ENCODE measurements around the gene PCF11.
"Not testable (repeated sequence)": the region's sequence is repeated elsewhere in the genome, so short reads cannot be mapped to it uniquely, and the experiment has no call there.

The PCF11 gene

DNA sequence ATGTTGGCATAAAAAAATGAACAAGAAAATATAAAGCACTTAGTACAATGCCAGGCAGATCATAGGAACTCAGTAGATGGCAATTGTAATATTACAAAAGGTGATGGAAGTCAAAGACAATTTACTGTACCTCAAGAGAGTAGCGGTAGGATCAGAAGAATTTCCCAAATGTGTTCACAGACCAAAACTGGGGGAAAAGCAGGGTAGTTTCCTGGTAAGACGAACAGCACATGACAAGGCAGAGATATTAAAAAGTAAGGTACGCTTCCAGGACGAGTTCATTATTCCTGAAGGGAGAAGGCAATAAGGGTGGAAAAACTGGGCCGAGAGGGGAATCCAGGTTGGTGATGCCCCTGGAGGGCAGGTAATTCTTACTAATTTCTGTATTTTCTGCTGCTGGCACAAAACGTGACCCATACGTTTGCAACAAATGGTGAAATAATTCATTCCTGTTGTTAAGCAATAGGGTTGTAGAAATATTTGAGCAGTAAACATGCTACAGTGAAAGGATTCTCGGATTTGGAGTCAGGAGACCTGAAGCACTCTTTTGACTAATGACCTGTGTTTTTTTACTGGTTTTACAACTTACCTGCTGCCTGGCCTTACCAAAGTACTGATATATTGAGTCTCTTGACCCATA lies 35.8 kb downstream of the PCF11 start:
- in situ Hi-C loops (cut with MboI; ENCODE audit: low sequenced_read_pairs): no loop called here

DNA sequence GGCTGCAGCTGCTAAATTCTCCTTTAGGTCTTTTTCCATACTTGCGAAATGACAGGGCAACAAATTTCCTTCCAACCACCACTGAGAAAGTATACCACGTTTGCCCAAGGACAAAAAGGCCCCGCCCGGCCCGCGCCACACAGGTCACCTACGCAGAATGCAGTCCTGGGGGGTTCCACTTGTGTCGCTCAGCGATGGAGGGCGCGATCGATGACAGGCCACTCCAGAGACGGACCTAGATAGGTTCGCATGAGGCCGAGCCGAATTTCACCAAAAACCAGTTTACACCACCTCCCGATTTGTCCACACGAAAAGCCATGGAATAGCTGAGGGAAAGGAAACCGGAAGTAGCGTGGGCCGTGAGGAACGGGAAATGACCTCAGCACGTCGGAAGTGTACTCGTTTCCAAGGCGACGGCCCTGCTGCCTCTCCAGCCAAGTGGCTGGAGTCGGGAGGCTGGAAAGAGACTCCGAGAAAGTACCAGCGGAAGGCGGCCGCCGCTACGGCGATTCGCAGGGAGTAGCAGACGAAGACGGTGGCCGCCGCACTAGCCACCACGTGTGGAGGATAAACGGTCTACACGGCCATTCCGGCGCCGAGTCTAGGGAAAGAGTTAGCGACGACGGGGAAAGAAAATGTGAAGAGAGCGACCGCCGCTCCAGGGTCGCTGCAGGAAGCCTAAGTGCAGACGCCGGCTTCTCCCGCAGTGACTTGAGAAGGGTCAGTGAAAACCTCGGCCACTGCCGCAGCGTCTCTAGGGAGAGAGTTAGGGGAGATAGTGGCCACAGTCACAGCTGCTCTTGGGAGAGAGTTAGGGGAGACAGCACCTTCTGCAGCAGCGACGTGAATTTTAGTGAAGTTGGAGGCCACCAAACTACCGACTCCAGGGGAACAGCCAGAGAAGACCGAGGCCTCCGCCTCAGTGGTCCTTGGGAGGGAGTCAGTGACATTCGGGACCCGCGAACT lies 36.7 kb downstream of the PCF11 start, which contains the start of gene ANKRD42:
Gene ANKRD42, plus strand, starts transcription at position 398 of the 966 bp plus-strand sequence. CDS start 959 bp downstream, outside the sequence.
- in situ Hi-C loops (cut with MboI; ENCODE audit: low sequenced_read_pairs): no loop called here

DNA sequence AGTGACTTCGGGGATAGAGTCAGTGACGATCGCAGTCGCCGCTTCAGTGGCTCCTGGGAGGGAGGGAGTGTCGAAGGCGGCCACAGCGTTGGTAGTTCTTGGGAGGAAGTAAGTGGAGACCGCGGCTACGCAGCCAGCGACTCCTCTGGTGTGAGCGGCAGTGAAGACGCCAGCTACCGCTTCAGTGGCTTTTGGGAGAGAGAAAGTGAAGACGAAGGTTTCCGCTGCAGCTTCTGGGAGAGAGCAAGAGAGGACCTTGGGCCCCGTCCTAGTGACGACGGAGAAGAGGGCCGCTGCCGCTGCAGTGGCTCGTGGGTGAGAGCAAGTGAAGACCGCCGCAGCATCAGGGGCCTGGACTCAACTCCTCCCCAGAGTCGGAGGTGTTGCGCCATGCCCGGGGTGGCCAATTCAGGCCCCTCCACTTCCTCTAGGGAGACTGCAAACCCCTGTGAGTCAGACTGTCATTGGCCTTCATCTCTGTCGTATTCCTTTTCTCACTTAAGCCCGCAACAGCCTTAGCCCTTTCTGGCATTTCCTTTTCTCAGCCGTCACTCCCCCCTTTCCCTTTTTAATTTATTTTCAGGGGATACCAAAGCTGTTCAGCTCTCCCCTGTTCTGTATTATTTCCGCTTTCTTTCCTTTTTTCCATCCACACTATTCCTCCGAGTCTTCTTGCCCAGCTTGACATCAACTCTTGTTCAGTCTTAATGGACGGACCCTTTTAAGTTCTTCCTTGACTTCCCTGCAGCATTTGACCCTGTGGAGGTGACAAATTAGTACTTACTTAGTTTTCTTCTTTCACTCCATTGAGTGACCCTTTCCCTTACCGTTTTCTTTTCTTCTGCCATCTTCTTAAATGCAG lies 37.6 kb downstream of the PCF11 start:
- in situ Hi-C loops (cut with MboI; ENCODE audit: low sequenced_read_pairs): no loop called here

DNA sequence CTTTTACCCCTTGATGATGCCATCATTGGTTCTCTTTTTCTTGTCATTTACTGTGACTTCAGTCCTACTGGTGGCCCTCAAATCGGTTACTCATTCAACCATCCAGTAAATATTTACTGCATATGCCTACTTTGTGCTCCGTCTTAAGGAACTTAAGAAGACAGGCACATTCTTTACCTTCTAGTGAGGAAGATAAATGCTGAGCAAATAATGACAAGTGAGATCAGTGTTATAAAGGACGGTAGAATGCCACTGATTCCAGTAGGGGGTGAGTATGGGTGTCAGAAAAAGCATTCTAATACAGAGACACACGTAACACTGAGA lies 38.2 kb downstream of the PCF11 start:
- in situ Hi-C loops (cut with MboI; ENCODE audit: low sequenced_read_pairs): no loop called here

DNA sequence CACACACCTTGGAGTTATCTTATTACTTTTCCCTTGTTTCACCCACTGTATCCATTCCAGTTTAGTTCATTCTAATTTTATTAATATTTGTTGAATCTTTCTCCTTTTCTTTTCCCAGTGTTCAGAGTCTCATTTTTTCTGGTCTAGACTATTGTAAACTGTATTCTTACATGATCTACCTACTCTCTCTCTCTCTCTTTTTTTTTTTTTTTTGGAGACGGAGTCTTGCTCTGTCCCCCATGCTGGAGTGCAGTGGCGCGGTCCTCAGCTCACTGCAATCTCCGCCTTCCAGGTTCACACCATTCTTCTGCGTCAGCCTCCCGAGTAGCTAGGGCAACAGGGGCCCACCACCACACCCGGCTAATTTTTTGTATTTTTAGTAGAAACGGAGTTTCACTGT lies 38.7 kb downstream of the PCF11 start:
- in situ Hi-C loops (cut with MboI; ENCODE audit: low sequenced_read_pairs): no loop called here

DNA sequence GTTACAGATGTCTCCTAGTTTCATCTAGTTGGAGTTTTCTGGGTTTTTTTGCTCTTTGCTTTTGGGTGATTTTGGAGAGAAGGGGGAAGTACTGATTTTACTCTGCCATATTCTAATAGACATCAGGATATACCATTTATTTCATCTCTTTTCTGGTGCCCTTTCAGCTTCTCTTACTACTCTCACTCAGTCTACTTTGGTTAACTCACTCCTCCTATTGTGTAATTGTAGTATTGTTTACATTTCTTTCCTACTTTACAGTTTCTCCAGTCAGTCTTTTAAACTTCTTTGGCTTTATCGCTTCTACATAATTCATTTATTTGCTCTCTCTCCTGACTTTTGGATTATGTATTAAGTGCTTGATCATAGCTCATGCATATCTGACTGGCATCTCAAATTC lies 43.1 kb downstream of the PCF11 start:
- in situ Hi-C loops (cut with MboI; ENCODE audit: low sequenced_read_pairs): no loop called here

DNA sequence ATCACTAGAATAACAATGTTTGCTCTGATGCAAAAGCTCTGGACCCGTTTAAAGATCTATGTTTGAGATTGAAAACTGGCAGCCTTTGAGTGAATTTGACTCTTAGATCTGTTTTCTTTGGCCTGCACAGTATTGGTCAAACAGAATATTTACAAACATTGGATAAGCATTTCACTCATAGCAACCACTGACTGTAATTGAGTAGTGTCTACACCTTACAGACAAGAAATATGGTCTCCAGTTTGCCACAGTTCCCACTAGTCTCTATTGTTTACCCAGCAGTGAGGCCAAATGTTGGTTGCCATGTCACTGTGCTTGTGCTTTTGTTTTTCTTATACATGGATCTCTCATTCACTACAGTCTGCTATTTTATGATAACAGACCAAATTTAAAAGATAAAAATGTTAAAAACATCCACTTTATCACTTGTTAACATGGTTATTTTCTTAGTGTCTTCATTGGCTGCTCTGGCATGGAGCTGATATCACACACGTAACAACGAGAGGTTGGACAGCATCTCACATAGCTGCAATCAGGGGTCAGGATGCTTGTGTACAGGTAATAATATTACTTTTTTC lies 48.8 kb downstream of the PCF11 start:
- in situ Hi-C loops (cut with MboI; ENCODE audit: low sequenced_read_pairs): no loop called here

DNA sequence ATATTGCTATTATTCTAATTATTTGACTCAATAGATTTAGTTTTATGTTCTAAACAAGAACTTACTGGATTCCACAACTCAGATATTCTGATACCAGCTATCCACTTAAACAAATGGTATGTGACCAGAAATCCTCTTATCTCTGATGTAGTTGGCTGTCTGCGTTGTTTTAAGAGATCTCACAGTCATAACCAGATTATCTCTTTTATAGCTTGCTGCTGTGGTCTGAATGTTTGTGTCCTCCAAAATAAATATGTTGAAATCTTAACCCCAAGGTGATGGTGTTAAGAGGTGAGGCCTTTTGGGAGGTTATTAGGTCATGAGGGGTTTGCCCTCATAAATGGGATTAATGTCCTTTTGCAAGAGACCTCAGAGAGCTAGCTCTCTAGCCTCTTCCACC lies 49.3 kb downstream of the PCF11 start:
- in situ Hi-C loops (cut with MboI; ENCODE audit: low sequenced_read_pairs): no loop called here

DNA sequence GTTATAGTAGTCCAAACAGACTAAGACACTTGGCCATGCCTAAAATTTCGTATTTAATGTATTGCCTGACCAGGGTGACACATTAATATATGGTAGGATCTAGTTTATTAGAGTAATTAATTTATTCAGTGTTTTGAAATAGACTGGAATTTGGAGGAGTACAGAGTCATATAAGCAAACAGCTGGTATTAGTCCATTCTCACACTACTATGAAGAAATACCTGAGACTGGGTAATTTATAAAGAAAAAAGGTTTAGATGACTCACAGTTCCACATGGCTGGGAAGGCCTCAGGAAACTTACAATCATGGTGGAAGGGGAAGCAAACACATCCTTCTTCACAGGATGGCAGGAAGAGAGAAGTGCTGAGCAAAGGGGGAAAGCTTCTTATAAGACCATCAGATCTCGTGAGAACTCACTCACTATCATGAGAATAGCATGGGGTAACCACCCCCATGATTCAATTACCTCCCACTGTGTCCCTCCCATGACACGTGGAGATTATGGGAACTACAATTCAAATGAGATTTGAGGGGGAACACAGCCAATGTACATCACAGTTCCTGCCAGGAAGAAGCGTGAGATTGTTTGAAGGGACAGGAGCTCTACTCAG lies 49.9 kb downstream of the PCF11 start:
- in situ Hi-C loops (cut with MboI; ENCODE audit: low sequenced_read_pairs): not testable (repeated sequence)

DNA sequence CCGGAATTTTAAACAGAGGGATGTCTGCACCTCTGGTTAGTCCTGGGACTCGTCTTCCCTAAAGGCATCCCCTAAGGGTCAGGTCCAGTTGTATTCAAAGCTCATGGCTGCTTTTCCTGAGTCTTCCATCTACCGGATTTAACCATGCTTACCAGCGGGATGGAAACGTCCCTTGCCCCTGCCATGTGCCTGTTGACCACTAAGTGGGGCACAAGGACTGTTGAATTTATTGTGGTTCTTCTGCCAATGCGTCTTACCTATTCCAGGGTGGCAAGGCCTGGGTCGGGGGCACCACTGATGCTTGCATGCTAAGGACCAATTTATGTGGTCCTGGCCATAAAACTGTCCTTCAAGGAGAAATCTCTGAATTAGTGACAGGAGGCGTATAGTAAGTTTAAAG lies 62.2 kb downstream of the PCF11 start:
- in situ Hi-C loops (cut with MboI; ENCODE audit: low sequenced_read_pairs): no loop called here

DNA sequence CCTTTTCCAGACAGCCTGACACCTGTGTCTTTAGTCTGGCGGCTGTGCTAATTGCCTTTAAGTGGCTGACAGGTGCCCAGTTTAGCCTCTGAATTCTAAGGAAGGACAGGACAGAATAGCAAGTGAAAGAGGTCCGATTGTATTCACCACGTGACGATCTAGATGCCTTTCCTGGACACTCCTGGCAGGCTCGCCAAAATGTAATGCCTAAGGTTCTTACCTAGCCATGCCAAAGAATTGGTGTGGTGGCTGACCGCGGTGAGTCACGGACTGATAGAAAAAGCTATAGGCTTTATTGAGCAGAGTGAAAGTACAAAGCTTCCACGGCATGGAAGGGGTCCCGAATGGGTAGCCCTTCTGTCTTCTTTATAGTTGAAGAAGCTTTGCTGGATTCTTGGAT lies 63.3 kb downstream of the PCF11 start:
- in situ Hi-C loops (cut with MboI; ENCODE audit: low sequenced_read_pairs): no loop called here

DNA sequence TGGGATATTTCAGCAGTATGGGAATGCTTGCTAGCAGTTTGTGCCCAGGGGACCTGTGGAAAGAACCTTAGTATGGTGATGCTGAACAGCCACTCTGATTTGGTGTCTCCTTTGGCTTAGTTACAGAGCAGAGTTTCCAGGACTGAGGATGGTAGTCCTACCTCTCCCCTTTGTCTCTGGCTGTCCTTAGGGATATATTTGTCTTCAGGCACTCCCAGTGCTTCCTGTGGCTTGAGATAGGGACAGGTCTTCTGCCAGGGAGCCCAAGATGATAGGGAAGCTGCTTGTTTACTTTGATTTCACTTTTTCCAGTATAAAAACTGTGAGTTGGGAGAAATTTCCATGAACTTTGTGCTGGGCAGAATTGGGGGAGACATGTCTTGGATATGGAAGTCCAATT lies 64.8 kb downstream of the PCF11 start:
- in situ Hi-C loops (cut with MboI; ENCODE audit: low sequenced_read_pairs): no loop called here

DNA sequence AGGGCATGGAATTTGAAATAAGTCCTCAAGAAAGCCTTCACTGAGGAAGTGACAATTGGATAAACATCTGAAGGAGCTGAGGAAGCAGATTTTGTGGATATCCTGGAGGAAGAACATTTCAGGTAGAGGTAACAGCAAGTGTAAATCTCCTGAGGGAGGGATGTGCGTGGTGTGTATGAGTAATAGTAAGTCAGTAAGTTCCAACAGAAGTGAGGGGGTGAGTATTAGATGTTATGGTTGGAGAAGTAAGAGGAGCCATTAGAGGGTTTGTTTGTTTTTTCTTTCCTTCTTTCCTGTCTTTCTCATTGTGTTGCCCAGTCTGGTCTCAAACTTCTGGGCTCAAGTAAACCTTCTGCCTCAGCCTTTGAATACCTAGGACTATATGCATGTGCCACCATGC lies 65.6 kb downstream of the PCF11 start:
- in situ Hi-C loops (cut with MboI; ENCODE audit: low sequenced_read_pairs): no loop called here

DNA sequence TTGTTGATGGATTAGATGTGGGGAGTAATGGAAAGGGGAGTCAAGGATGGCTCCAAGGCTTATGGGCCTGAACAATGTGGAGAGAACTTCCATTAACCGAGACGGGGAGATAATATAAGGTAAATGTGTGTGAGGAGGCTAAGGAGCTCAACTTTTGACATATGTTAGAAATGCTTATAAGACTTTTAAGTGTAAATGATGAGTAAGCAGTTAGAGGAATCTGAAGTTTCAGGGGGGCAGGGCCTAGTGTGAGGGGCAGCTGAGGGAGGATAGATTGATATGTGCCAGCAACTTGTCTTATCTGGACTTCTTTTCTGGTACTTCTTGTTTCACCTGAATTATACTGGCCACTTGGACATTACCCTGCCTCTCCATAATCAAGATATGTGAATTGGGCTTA lies 66.5 kb downstream of the PCF11 start:
- in situ Hi-C loops (cut with MboI; ENCODE audit: low sequenced_read_pairs): no loop called here

DNA sequence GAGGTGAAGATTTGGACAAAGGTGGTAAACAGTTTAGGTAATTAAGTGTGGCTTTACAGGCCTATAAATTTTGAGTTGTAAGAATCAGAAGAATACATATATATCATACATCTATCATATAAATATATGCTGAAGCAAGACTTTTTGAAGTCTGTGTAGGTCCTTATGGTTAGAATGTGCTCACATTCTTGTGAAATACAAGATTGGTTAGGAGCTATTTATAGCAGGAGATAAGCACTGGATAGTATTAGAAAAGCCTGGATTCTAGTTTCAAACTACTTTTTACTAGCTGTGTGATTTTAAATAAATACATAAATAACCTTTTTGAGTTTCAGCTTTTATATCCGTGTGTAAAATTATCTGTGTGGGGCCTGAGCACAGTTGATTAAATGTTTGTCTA lies 78.9 kb downstream of the PCF11 start:
- in situ Hi-C loops (cut with MboI; ENCODE audit: low sequenced_read_pairs): no loop called here

Data from HL-60/S4 (cell line).